ENCODE results near the gene SUN1.
"Not testable (repeated sequence)": the region's sequence is repeated elsewhere in the genome, so short reads cannot be mapped to it uniquely, and the experiment has no call there.

Gene SUN1

DNA sequence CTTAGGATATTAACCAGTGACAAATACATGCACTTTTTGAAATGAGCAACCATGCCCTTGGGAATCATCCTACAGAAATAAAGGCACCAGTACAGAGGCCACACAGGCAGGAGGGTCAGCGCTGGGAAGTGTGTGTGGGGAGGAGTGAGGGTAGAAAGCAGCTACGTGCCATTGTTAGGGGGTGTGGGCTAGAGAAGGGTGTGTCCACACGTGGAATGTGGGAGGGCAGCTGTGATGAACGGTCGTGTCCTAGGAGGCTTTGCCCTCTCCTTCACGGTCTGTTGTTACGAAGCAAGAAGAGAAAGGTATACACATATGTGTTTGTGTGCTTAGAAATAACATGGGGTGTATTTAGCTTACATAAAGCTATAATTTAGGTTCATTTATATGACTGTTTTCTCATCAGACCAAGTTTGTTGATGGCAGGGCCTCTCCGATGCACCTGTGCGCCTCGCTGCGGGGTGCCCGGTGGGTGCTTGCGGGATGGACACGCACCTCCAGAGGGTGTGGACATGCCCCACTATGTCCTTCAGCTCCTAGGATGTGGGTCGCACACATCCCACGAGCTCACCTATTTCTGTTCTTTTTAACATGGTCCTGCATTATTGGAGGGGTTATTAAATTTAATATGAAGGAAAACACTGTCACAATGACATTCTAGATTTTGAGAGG, 27.2 kb downstream of the SUN1 start:
- DNase-seq = no peak

DNA sequence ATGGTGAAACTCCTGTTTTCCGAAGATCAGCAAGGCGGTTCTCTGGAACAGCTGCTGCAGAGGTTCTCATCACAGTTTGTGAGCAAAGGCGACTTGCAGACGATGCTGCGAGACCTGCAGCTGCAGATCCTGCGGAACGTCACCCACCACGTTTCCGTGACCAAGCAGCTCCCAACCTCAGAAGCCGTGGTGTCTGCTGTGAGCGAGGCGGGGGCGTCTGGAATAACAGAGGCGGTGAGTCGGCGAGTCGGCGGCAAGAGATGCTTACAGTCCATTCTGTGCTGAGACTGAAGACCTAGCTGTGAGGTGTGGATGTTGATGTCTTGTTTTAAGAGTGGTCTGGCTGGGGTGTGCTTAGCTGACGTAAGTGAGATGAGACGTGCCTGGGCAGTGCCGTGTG, 27.9 kb downstream of the SUN1 start:
- DNase-seq = no peak

DNA sequence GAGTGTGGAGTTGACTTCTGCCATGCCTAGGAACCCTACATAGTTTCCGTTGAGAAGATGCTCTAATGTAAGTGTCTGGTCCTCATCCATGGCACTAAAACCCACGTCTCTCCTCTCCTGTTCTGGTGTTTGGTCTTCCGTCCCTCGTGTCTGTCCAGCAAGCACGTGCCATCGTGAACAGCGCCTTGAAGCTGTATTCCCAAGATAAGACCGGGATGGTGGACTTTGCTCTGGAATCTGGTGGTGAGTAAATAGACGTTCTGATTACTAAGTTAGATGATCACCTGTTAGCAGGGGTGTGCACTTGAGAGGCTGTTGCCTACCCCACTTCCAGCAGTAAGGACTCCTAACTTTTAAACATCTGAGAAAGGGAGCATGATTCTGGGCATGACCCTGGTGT, 28.9 kb downstream of the SUN1 start:
- no peak for DNase-seq

DNA sequence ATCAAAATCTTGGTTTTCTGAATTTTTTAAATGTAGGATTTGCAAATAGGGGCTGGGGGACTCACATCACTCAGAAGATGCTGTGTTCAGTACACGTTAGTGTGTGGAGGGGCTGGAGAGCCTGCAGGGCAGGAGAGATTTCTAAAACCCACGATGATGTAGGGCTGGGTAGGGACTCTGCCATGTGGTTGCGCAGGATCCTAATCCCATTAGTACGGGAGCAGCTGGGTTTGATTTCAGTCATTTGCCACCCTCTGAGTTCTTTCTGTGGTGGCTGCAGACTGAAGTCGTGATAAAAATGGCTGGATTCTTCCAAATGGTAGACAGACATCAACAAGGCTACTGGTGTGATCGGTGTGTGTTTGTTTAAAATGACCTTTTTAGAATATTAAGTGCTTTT, 29.9 kb downstream of the SUN1 start:
- no peak for DNase-seq

DNA sequence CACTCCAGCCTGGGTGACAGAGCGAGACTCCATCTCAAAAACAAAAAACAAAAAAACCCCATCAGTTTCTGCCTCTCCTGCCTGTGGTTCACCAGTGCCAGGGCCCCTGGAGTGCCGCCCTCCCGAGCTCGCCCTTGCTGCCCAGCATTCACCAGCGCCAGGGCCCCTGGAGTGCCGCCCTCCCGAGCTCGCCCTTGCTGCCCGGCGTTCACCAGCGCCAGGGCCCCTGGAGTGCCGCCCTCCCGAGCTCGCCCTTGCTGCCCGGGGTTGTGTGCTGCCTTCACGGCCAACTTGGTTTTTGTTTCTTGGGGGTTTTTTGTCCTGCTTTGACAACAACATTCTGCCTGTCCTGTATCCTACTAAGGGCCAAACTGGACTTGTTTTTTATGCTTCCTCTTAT, 30.8 kb downstream of the SUN1 start:
- DNase-seq = no peak

DNA sequence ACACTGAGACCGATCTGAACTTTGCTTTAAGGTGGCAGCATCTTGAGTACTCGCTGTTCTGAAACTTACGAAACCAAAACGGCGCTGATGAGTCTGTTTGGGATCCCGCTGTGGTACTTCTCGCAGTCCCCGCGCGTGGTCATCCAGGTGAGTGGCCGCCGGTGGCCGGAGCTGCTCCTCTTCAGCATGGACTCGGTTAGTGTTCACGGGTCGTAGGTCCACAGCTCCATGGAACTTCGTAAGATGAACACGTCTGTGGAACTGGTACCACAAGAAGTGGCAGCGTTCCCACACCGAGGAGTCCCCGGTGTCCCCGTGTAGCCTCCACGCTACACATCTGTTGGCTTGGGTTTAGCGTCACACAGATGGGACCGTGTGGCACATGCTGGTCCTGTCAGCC, 33.6 kb downstream of the SUN1 start:
- no peak for DNase-seq

DNA sequence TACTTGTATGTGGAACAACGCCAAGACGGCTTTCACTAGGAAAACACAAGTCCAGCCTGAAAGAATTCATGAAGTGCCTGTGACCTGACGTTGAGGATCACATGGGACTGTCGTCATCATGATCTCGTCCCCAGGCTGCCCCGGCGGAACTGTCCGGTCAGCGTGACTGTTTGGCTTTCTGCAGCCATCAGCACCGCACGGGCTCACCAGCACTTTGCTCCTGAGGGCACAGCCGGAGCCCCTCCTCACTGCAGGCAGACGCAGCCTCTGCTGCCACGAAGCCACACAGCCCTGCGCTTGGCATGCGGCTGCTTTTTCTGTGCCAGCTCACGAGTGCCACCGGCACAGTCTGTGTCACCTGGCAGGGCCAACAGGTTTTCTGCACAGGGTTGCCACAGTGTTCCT, 34.7 kb downstream of the SUN1 start:
- no peak for DNase-seq

DNA sequence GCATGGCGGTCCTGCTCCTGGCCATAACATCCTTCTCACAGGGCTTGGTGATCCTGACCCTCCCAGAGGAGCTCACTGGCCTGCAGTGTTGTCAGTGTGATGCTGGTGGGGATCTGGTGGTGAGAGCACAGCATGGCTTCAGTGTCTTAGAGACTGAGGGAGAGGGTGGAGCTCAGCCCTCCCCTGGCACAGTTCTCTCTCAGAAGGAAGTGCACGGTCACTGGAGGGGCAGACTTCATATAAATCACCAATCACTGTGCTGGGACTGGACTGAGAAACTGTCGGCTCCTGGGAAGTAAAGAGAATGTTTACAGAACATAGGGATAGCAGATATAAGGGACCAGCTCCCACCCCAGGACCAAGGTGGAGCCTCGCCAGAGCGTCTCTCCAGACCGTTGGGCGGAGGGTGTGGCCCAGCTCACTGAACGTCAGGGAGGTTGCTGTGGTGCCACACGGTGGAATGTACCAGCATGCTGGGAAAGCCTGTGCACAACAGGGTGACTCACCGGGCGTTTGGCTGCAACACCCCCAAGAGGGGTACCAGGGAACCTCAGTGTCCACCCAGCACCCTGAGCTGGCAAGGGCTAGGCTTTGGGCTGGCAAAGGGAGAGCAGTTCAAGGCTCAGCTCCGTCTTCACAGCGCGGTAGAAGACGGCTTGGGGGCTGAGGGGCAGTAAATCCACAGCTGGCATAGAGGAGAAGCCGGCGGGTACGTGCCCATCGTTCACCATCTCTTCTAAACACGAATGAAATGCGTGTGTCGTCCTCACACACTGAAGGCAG, 35.3 kb downstream of the SUN1 start:
- no peak for DNase-seq

DNA sequence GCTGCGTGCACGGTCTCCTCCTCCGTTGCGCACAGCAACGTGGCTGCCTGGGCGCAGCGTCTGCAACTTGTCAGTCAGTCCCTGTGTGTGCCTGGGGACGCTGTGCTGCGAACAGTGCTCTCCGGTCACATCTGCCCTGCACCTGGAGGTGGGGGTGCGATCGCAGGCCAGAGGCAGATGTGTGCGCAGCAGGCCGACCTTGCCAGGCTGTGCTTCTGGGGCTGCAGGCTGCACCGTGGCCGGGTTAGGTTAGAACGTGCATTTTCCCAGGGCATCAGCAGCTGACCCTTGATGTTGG, 35.9 kb downstream of the SUN1 start:
- DNase-seq = no peak

DNA sequence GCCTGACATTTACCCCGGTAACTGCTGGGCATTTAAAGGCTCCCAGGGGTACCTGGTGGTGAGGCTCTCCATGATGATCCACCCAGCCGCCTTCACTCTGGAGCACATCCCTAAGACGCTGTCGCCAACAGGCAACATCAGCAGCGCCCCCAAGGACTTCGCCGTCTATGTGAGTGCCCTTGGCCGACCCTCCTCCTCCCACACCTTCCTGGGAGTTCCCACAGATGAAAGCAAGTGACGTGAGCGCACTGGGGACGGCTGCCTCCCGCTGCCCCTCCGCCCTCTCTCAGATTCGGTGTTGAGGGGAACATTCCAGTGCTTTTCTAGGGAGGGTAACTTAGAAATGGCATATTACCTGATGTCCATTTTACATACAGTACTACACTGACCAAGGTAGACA, 37.1 kb downstream of the SUN1 start:
- DNase-seq = no peak

GRCh38 chr7:871900-872537, 39.7 kb downstream of the SUN1 start:
- DNase-seq = no peak

DNA sequence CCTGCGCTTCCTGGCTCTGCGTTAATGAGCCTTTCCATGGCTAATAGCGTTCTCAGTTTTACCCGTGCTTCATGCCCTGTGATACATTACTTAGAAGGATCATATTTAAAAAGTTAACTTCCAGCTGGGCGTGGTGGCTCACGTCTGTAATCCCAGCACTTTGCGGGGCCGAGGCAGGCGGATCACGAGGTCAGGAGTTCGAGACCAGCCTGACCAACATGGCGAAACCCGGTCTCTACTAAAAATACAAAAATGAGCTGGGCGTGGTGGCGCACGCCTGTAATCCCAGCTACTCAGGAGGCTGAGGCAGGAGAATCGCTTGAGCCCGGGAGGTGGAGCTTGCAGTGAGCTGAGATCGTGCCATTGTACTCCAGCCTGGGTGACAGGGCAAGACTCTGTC, 40.4 kb downstream of the SUN1 start:
- not testable (repeated sequence) for DNase-seq

GRCh38 chr7:873367-874002, 41.2 kb downstream of the SUN1 start:
- DNase-seq = peak; percentile 82

DNA sequence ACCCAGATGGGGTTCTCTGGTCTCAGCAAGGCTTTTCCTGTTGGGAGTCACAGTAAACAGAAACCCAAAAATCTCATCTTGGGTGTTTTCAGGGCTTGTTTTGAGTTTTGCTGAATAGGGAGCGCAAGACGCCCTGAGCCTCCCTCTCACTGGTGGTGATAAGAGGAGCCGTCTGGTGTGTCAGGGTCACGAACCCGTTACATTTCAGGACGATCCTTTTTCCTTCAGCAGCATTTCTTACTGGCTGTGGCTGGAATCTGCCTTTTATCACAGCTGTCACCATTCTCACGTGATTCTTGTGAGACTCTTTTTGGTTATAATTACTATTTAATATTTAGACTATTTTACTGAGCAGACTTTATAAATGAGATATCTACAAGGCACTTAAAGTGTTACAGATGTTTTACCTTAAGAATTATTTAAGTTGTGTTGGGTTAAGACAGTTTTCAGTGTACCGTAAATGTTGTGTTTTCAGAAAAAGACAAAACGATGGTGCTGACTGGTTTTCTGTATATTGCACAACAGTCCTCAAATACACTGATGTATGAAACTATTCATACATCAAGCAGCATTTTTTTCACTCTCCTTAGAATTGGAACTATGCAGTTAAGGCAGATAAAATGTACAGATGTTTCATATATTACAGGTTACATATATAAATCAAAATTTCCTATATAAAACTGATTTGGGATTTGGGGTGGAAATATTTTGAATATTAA, 41.9 kb downstream of the SUN1 start:
- DNase-seq = no peak

GRCh38 chr7:875051-875450, 42.8 kb downstream of the SUN1 start:
- no peak for DNase-seq

- DNase-seq = peak; percentile 31
These were observed 43.3 kb downstream of the SUN1 start for GRCh38 chr7:875476-876076.

DNA sequence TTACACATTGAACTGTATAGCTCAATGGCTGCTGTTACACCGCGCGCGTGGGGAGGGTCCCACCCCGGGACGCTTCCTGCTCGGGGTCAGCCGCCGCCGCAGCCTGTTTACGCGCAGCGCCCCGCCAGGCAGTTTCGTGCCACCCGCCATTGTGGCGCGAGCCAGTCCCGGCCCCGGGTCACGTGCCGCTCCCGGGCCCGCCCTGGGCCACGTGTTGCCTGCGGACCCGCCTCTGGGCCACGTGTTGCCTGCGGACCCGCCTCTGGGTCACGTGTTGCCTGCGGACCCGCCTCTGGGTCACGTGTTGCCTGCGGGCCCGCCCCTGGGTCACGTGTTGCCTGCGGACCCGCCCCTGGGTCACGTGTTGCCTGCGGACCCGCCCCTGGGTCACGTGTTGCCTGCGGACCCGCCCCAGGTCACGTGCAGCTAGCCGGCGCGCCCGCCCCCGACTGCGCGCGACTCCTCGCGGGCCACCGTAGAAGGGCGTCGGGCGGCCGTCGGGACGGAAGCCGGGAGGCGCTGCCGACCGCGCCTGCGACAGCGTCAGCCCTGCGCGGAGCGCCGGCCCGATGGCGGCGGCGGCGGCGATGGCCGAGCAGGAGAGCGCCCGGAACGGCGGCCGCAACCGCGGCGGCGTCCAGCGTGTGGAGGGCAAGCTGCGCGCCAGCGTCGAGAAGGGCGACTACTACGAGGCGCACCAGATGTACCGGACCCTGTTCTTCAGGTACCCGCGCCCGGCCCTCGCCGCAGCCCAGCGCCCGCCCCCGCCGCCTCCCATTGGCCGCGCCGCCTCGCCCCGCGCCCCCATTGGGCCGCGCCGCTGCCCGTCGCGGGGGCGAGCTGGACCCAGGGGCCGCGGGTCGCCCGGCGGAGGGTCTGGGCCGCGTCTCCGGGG, 44.0 kb downstream of the SUN1 start, which contains the start of gene GET4:
TSS of gene GET4 (plus strand) at position 478 of the 895 bp plus-strand sequence. CDS start at position 570, 92 bp downstream.
- peak; percentile 93 for DNase-seq

- DNase-seq = no peak
These were observed 44.7 kb downstream of the SUN1 start for GRCh38 chr7:876972-877311.

DNA sequence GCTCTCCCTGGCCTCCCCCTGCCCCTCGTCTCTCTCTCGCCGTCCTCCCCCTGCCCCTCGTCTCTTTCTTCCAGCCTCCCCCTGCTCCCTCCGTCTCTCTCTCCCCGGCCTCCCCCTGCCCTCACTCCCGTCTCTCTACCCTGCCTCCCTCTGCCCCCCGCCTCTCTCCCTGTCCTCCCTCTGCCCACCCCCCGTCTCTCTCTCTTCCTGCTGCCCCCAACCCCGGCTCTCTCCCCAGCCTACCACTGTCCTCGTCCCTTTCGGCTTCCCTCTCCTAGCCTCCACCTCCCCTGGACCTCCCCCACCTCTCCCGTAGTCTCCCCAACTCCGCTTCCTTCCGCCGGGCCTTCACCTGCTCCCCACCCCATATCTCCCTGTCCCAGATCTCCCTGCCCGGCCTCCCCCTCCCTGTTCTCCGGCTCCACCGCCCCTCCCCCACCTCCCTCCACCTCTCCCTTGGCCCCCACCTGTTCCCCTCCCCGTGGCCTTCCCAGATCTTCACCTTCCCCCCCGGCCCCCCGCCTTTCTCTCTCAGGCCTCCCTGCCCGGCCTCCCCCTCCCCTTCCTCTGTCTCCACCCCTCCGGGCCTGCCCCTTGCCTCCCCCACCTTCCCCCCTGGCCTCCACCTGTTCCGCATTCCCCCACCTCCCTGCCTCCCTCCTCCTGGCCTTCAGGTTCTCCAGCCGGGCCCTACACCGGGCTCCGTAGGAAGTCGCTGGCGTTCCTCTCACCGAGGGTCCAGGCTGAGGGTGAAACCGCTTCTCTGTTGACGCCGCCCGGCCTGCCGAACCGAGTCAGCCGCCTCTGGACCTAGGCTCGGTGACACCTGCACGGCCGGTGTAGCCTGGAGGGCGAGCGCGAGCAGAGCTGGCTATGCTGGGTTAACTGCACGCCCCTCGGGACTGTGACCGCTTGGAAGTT, 45.3 kb downstream of the SUN1 start:
- no peak for DNase-seq

DNA sequence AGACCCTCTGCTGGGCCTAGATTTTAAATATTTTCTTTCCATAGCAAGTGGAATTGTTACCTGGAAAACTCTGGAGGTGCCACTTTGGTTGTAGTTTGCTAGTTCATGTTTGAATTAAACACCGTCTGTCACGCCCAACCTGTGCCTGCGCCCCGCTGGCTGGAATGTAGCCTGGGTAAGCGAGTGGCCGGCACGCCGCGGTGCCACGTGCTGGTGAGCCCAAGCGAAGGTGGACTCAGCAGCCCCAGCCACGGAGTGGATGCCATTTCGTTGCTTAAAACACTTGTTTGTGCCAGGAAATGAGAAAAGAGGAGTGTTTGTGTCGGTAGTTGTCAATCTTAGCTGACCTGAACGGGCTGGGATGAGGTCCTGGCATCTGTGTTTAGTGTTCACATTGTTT, 46.8 kb downstream of the SUN1 start:
- DNase-seq = no peak

DNA sequence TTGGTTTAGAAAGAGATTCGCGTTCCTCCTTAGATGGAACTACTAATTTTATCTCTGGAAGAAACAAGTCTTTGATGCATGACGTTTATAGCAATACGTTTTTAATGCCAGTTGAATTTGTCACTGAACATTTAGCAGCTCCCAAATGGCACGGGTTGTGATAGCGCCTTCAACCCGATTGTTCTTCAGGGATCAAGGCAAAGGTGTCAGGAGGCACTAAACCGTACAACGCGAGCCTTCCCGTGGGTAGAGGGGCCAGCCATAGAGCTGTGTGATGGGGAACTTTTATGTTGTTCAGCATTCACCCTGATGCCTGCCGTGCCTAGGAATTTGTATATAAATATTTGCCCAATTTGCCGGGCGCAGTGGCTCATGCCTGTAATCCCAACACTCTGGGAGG, 47.4 kb downstream of the SUN1 start:
- no peak for DNase-seq

Data from retina (tissue), 1 donor.